Endothelial cell of umbilical vein (primary cell): Measurements from ENCODE around the gene PRRT1B. TPM values are rescaled to one million over a fixed set of nuclear protein-coding genes. Genes with fewer than 3 reads are reported as not detected.

Source experiments
- BruUV-seq: library from RNA; stranded (reverse); fragments of 400-500 nt; replicated peaks from 2 replicates; lab custom pipeline; 2021; lab: Mats Ljungman, UMichigan
- CTCF ChIA-PET: fragments of 300-600, 350-600 bp; sonication (Branson Sonifier 250); formaldehyde crosslinking; loops from one replicate; lab custom pipeline; 2021; ENCODE audit warnings: antibody characterized with exemption, inconsistent platforms; lab: Charles Lee
- POLR2A ChIA-PET: fragments of 300-600, 350-600 bp; sonication (Branson Sonifier 250); formaldehyde crosslinking; loops from one replicate; lab custom pipeline; 2021; ENCODE audit warnings: antibody characterized with exemption, inconsistent platforms; lab: Charles Lee
- DNase-seq: peaks from one replicate; pipeline ENCODE4 v3.0.0-alpha.2; 2011; ENCODE audit warnings: low read depth, low spot score
- FAIRE-seq: peaks from 2 replicates; lab custom pipeline; 2011; peaks lifted over from hg19 to GRCh38; lab: Jason Lieb, UNC
- H2AFZ ChIP-seq: 2 replicates; pipeline ENCODE4 v1.6.0; 2012; ENCODE audit warnings: low read depth, low read length, control low read depth, inconsistent platforms
- H3K27ac ChIP-seq: 2 replicates; pipeline ENCODE4 v1.5.1; 2011; ENCODE audit warnings: low read depth, mild to moderate bottlenecking, control low read depth, low read length, moderate library complexity; ENCODE audit not compliant: insufficient read depth
- H3K27me3 ChIP-seq, 2 experiments: 2 replicates each; pipeline versions ENCODE4 v1.6.0 to v1.6.1; 2011; ENCODE audit warnings: low read length in 2 of 2, mixed read lengths in 1 of 2; ENCODE audit not compliant: control insufficient read depth in 2 of 2, insufficient read depth in 2 of 2
- H3K36me3 ChIP-seq, 2 experiments: 2 replicates in 1 of 2; 3 replicates in 1 of 2; pipeline ENCODE4 v1.5.1; 2011; ENCODE audit warnings: low read length in 2 of 2, mild to moderate bottlenecking in 1 of 2, moderate library complexity in 1 of 2; ENCODE audit not compliant: control insufficient read depth in 2 of 2, insufficient read depth in 2 of 2; ENCODE audit errors: extremely low read depth in 1 of 2
- H3K4me1 ChIP-seq: 3 replicates; pipeline ENCODE4 v1.5.1; 2011; ENCODE audit warnings: mild to moderate bottlenecking, low read length; ENCODE audit not compliant: control insufficient read depth, insufficient read depth; ENCODE audit errors: extremely low read depth
- H3K4me2 ChIP-seq: 2 replicates; pipeline ENCODE4 v1.6.1; 2011; ENCODE audit warnings: low read length, control low read depth, mixed read lengths; ENCODE audit not compliant: insufficient read depth
- H3K4me3 ChIP-seq, 3 experiments: fragments of 200-600 bp in 1 of 3; sonication (generic), shearing (Covaris generic) in 1 of 3; replicated peaks in 1 of 3; 2 replicates each; pipeline ENCODE4 v1.5.1; 2011 to 2016; ENCODE audit warnings: control low read depth in 3 of 3, low read length in 3 of 3, mild to moderate bottlenecking in 2 of 3, inconsistent platforms in 1 of 3, low read depth in 1 of 3, moderate library complexity in 1 of 3; ENCODE audit not compliant: insufficient read depth in 1 of 3
- H3K79me2 ChIP-seq: 2 replicates; pipeline ENCODE4 v1.6.0; 2012; ENCODE audit warnings: low read length, inconsistent platforms; ENCODE audit not compliant: control insufficient read depth, insufficient read depth
- H3K9ac ChIP-seq: replicated peaks from 2 replicates; pipeline ENCODE3; 2011; ENCODE audit warnings: low read length, control low read depth; ENCODE audit not compliant: insufficient read depth; ENCODE audit errors: extremely low read depth
- H3K9me1 ChIP-seq: replicated peaks from 3 replicates; pipeline ENCODE4 v1.6.0; 2011; ENCODE audit warnings: mild to moderate bottlenecking, low read length; ENCODE audit not compliant: control insufficient read depth, insufficient read depth; ENCODE audit errors: extremely low read depth
- H3K9me3 ChIP-seq: replicated peaks from 2 replicates; pipeline ENCODE4 v1.5.1; 2012; ENCODE audit warnings: low read length, inconsistent platforms; ENCODE audit not compliant: control insufficient read depth, insufficient read depth
- H4K20me1 ChIP-seq: replicated peaks from 2 replicates; pipeline ENCODE3; 2011; ENCODE audit warnings: mild to moderate bottlenecking, low read length; ENCODE audit not compliant: control insufficient read depth, insufficient read depth; ENCODE audit errors: extremely low read depth
- EZH2 ChIP-seq: IDR thresholded peaks from 2 replicates; pipeline ENCODE4 v1.6.1; 2012; ENCODE audit warnings: borderline replicate concordance, low read depth, mild to moderate bottlenecking, moderate library complexity, low read length, inconsistent platforms; ENCODE audit not compliant: severe bottlenecking
- FOS ChIP-seq: IDR thresholded peaks from 2 replicates; pipeline ENCODE4 v1.6.1; 2011; ENCODE audit warnings: mild to moderate bottlenecking, low read length, moderate library complexity, borderline replicate concordance; ENCODE audit not compliant: insufficient read depth
- GATA2 ChIP-seq: IDR thresholded peaks from 2 replicates; pipeline ENCODE4 v1.7.0; 2011; ENCODE audit warnings: low read depth, mild to moderate bottlenecking, moderate library complexity, mixed read lengths, low read length; ENCODE audit not compliant: insufficient read length, insufficient read depth
- JUN ChIP-seq: IDR thresholded peaks from 2 replicates; pipeline ENCODE4 v1.6.1; 2011; ENCODE audit warnings: borderline replicate concordance, low read depth; ENCODE audit not compliant: insufficient read length, insufficient read depth
- MYC ChIP-seq: IDR thresholded peaks from one replicate; pipeline ENCODE4 v1.6.1; 2011; ENCODE audit warnings: mild to moderate bottlenecking, low read depth, low read length
- POLR2A ChIP-seq: IDR thresholded peaks from 2 replicates; pipeline ENCODE4 v1.6.1; 2012; ENCODE audit warnings: low read depth, mild to moderate bottlenecking, control low read depth, low read length
- POLR2AphosphoS5 ChIP-seq: IDR thresholded peaks from 2 replicates; pipeline ENCODE4 v1.6.1; 2012; ENCODE audit warnings: low read depth, mild to moderate bottlenecking, control low read depth, low read length, moderate library complexity; ENCODE audit not compliant: insufficient read depth
- dilution Hi-C: fragments of 300-500 bp; cut with MboI; formaldehyde crosslinking; loops from one replicate; pipeline ENCODE4 v1.15.0; 2019; ENCODE audit warnings: low sequenced_read_pairs; ENCODE audit not compliant: extremely low pct_ligation_motif_present
- intact Hi-C: fragments of 100-400 bp; cut with micrococcal nuclease; formaldehyde crosslinking; loops from one replicate; pipeline ENCODE4 v1.10.0; 2022
- polyA plus RNA-seq, 4 experiments: library from polyadenylated mRNA; depleted of rRNA in 3 of 4; stranded (reverse) in 3 of 4; unstranded in 1 of 4; fragments of >200 nt; gene quantifications; 2 replicates each; pipeline versions ENCODE4 v1.2.1 to v1.2.3, GENCODE V29; 2011 to 2012; ENCODE audit warnings: missing spikeins in 1 of 4
- total RNA-seq: library from RNA; stranded (reverse); gene quantifications from 2 replicates; pipeline ENCODE4 v1.2.3, GENCODE V29; 2021
- TF ChIP-seq, protein P1 (sequence below), 2 donors: IDR thresholded peaks; 1 replicate in 1 of 2; 2 replicates in 1 of 2; pipeline ENCODE4 v1.5.1; 2011; ENCODE audit warnings: low read length in 2 of 2, mild to moderate bottlenecking in 2 of 2, moderate library complexity in 2 of 2, control low read depth in 1 of 2, inconsistent platforms in 1 of 2, low read depth in 1 of 2; ENCODE audit not compliant: insufficient read depth in 1 of 2; ENCODE audit errors: extremely low read depth in 1 of 2
- TF ChIP-seq, protein P2 (sequence below): IDR thresholded peaks from 2 replicates; pipeline ENCODE4 v1.6.1; 2011; ENCODE audit not compliant: insufficient read depth, insufficient read length

Gene PRRT1B
- total and polyA plus RNA-seq, 2 donors (not counting 3 experiments of a cell fraction or from before 2014, with no cell fraction given), result not detected

DNA sequence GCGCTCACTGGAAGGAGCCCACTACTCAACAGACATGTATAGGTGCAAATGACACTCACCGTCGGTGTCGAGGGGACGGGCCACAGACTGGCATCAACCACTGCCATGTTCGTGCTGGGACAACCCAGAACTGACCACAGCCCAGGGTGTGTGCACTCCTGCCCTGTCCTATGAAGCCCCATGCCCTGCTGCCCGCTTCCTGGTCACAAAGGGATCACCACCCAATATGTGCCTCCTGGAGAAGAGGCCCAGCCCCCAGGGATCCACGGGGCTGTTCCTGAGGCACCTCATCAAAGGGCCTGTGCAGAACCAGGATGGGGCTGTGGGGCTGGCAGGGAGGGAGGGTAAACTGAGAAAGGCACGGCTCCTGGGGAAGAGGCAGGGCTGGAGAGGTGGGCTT is 43.1 kb downstream of the PRRT1B start:
- no peaks in the 10 kb centered on the region for H3K9me3 ChIP-seq
- FAIRE-seq (no peak), DNase-seq (no peak)
- no TSS peak for BruUV-seq
- no peaks in the 10 kb centered on the region for H3K4me1 ChIP-seq
- dilution Hi-C loops, result no loop called here
- no peak overlapping the region for H3K4me3 ChIP-seq
- H3K9me1 ChIP-seq, result no peaks in the 10 kb centered on the region
- no peaks in the 10 kb centered on the region for H3K79me2 ChIP-seq
- no peak overlapping the region for H2AFZ ChIP-seq
- TF ChIP-seq POLR2A (no peak), GATA2 (no peak), JUN (no peak)
- TF ChIP-seq, protein P1, sequence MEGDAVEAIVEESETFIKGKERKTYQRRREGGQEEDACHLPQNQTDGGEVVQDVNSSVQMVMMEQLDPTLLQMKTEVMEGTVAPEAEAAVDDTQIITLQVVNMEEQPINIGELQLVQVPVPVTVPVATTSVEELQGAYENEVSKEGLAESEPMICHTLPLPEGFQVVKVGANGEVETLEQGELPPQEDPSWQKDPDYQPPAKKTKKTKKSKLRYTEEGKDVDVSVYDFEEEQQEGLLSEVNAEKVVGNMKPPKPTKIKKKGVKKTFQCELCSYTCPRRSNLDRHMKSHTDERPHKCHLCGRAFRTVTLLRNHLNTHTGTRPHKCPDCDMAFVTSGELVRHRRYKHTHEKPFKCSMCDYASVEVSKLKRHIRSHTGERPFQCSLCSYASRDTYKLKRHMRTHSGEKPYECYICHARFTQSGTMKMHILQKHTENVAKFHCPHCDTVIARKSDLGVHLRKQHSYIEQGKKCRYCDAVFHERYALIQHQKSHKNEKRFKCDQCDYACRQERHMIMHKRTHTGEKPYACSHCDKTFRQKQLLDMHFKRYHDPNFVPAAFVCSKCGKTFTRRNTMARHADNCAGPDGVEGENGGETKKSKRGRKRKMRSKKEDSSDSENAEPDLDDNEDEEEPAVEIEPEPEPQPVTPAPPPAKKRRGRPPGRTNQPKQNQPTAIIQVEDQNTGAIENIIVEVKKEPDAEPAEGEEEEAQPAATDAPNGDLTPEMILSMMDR (IDR thresholded peaks at IDR 0.05; ENCODE audit: extremely low read depth in 1 of 2, insufficient read depth in 1 of 2, low read depth in 1 of 2, low read length in 2 of 2), result no peak
- no peaks in the 10 kb centered on the region for H4K20me1 ChIP-seq
- H3K36me3 ChIP-seq, result peaks cover 9 to 54% of the 10 kb centered on the region in 2 experiments
- no peak overlapping the region for H3K9ac ChIP-seq
- no peak overlapping the region for H3K27ac ChIP-seq
- intact Hi-C loops, result loop anchor here (10.0 kb wide), 1 partner anchor 54 kb away; the partner anchor contains the start of gene UCK1
- no peak overlapping the region for H3K4me2 ChIP-seq
- H3K27me3 ChIP-seq, result no peaks in the 10 kb centered on the region
- ChIA-PET POLR2A (no interaction called here), CTCF (interaction anchor here (1.8 kb wide), 1 partner anchor 152 kb away, joined by 6 read pairs; the partner anchor contains the start of gene RAPGEF1)

DNA sequence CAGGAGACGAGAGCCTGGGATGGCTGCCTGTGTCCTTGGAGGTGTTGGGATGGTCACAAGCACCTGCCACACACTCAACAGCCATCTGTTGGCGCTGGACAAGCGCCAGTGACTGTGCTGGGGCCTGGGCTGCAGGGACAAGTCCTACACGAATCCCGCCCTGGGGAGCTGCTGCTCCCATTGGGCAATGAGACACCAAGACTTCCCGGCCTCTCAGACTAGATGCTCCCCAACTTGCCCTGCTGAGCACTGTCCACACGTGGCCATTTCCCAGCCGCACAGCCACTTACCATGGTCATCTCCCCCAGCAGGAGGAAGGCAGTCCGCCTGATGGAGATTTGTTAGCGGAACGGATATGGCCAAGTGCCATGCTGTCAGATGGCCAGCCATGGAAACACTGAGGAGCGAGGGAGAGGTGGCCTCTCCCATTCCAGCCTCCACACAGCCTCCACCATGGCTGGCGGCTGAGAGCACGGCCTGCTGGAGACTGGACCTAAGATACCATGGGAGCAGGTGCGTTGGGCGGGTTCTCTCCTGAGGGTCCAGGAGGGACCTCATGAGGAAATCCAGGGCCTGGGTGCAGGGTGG is 43.9 kb downstream of the PRRT1B start:
- Histone ChIP-seq H3K9me3 (no peaks in the 10 kb centered on the region), H3K4me1 (no peaks in the 10 kb centered on the region), H3K4me2 (no peak overlapping the region), H3K9me1 (no peaks in the 10 kb centered on the region), H3K27me3 (no peaks in the 10 kb centered on the region), H3K9ac (no peak overlapping the region), H2AFZ (no peak overlapping the region), H3K4me3 (no peak overlapping the region), H3K36me3 (peaks cover 7 to 48% of the 10 kb centered on the region in 2 experiments), H4K20me1 (no peaks in the 10 kb centered on the region), H3K79me2 (no peaks in the 10 kb centered on the region), H3K27ac (no peak overlapping the region)
- ChIA-PET POLR2A (no interaction called here), CTCF (no interaction called here)
- intact Hi-C loops, result loop anchor here (10.0 kb wide), 1 partner anchor 54 kb away; the partner anchor contains the start of gene UCK1
- FAIRE-seq (no peak), DNase-seq (no peak)
- TF ChIP-seq MYC (no peak), FOS (no peak), GATA2 (no peak), JUN (no peak), POLR2A (no peak), POLR2AphosphoS5 (no peak), EZH2 (no peak)
- TF ChIP-seq, protein P1 (IDR thresholded peaks at IDR 0.05; ENCODE audit: extremely low read depth in 1 of 2, insufficient read depth in 1 of 2, low read depth in 1 of 2, low read length in 2 of 2), result no peak
- TF ChIP-seq, protein P2, sequence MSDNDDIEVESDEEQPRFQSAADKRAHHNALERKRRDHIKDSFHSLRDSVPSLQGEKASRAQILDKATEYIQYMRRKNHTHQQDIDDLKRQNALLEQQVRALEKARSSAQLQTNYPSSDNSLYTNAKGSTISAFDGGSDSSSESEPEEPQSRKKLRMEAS, result no peak
- BruUV-seq, result no TSS peak
- dilution Hi-C loops, result no loop called here
